C4-2B (cell line): ENCODE data around the gene MALSU1.

Experiments
- CTCF ChIP-seq: fragments of 450-650 bp; conservative IDR thresholded peaks from 2 replicates; pipeline ENCODE4 v1.5.1; 2017; ENCODE audit warnings: mild to moderate bottlenecking
- ZFX ChIP-seq: fragments of 450-650 bp; IDR thresholded peaks from 2 replicates; pipeline ENCODE4 v1.6.1; 2017

- TF ChIP-seq CTCF: no peak
- TF ChIP-seq ZFX: no peak
These were observed 696 bp downstream of the MALSU1 start for GRCh38 chr7:23299770-23300300.
